Panc1 (cell line): ENCODE data around the gene TAF5L. TPM values are rescaled to one million over a fixed set of nuclear protein-coding genes. Genes with fewer than 3 reads are reported as not detected.

Source experiments
- ATAC-seq: fragments of 200-7000 bp; cut with Tn5 transposase; 2 replicates; pipeline ENCODE4 v1.9.1; 2020; ENCODE audit warnings: mild to moderate bottlenecking, moderate library complexity
- BruUV-seq: library from RNA; stranded (reverse); fragments of 400-500 nt; replicated peaks from 2 replicates; lab custom pipeline; 2021; lab: Mats Ljungman, UMichigan
- CTCF ChIA-PET: fragments of 300-600 bp; sonication (Branson Sonifier 250); formaldehyde crosslinking; loops from one replicate; lab custom pipeline; 2022; ENCODE audit warnings: antibody characterized with exemption; lab: Charles Lee
- POLR2A ChIA-PET: fragments of 300-600 bp; sonication (Branson Sonifier 250); formaldehyde crosslinking; loops from one replicate; lab custom pipeline; 2022; ENCODE audit warnings: antibody characterized with exemption; lab: Charles Lee
- DNase-seq: peaks from one replicate; pipeline ENCODE4 v3.0.0-alpha.2; 2010; ENCODE audit warnings: low read depth, low spot score
- H3K27ac ChIP-seq: 2 replicates; pipeline ENCODE4 v1.5.1; 2011; ENCODE audit warnings: mild to moderate bottlenecking, low read length, inconsistent platforms
- H3K27me3 ChIP-seq: fragments of 200-500 bp; sonication (Bioruptor generic); 2 replicates; pipeline ENCODE4 v1.6.0; 2014; ENCODE audit warnings: low read length, inconsistent platforms; ENCODE audit not compliant: control insufficient read depth, insufficient read depth
- H3K36me3 ChIP-seq: fragments of 200-500 bp; sonication (Bioruptor generic); 2 replicates; pipeline ENCODE4 v1.5.1; 2014; ENCODE audit warnings: inconsistent platforms, mild to moderate bottlenecking, low read length, moderate library complexity; ENCODE audit not compliant: control insufficient read depth, insufficient read depth
- H3K4me1 ChIP-seq: 2 replicates; pipeline ENCODE4 v1.5.1; 2011; ENCODE audit warnings: inconsistent platforms, mild to moderate bottlenecking, low read length, moderate library complexity; ENCODE audit not compliant: control insufficient read depth, insufficient read depth
- H3K4me3 ChIP-seq, 2 experiments: 2 replicates each; pipeline ENCODE4 v1.5.1; 2011 to 2012; ENCODE audit warnings: low read depth in 2 of 2, low read length in 2 of 2, mild to moderate bottlenecking in 2 of 2, inconsistent platforms in 1 of 2, moderate library complexity in 1 of 2
- H3K9me3 ChIP-seq: fragments of 200-500 bp; sonication (Bioruptor generic); 2 replicates; pipeline ENCODE4 v1.5.1; 2014; ENCODE audit warnings: low read depth, mild to moderate bottlenecking, inconsistent platforms, low read length, moderate library complexity; ENCODE audit not compliant: control insufficient read depth, insufficient read depth
- POLR2AphosphoS5 ChIP-seq: IDR thresholded peaks from 2 replicates; pipeline ENCODE4 v1.6.1; 2012; ENCODE audit warnings: mild to moderate bottlenecking, low read depth, low read length, moderate library complexity
- SIN3A ChIP-seq: IDR thresholded peaks from 2 replicates; pipeline ENCODE4 v1.6.1; 2012; ENCODE audit warnings: low read depth, mild to moderate bottlenecking, low read length, moderate library complexity, borderline replicate concordance; ENCODE audit not compliant: insufficient read depth
- TCF7L2 ChIP-seq: IDR thresholded peaks from 2 replicates; pipeline ENCODE4 v1.6.1; 2011; ENCODE audit warnings: mild to moderate bottlenecking, low read depth, low read length, inconsistent platforms
- in situ Hi-C: cut with HindIII; loops from 2 replicates; pipeline ENCODE4 v1.10.0; 2016; ENCODE audit warnings: low sequenced_read_pairs, low pct_unique_long_range_greater_than_20kb
- intact Hi-C: fragments of 100-400 bp; cut with micrococcal nuclease; formaldehyde crosslinking; loops from one replicate; pipeline ENCODE4 v1.10.0; 2022; ENCODE audit not compliant: unreplicated experiment
- total RNA-seq: library from RNA; stranded (reverse); gene quantifications from one replicate; pipeline ENCODE4 v1.2.1, GENCODE V29; 2021; ENCODE audit not compliant: unreplicated experiment
- TF ChIP-seq, protein P1 (sequence below): fragments of 450-650 bp; IDR thresholded peaks from 2 replicates; pipeline ENCODE4 v1.5.1; 2017; ENCODE audit warnings: mild to moderate bottlenecking
- TF ChIP-seq, protein P2 (sequence below), 2 experiments: IDR thresholded peaks; 2 replicates each; pipeline ENCODE4 v1.6.1; 2011 to 2012; ENCODE audit warnings: low read depth in 2 of 2, control low read depth in 1 of 2, low read length in 1 of 2, mild to moderate bottlenecking in 1 of 2, moderate library complexity in 1 of 2; ENCODE audit not compliant: insufficient read depth in 1 of 2

The TAF5L gene
- total RNA-seq, 1 experiment from 2014 or later, result 23.8 TPM

DNA sequence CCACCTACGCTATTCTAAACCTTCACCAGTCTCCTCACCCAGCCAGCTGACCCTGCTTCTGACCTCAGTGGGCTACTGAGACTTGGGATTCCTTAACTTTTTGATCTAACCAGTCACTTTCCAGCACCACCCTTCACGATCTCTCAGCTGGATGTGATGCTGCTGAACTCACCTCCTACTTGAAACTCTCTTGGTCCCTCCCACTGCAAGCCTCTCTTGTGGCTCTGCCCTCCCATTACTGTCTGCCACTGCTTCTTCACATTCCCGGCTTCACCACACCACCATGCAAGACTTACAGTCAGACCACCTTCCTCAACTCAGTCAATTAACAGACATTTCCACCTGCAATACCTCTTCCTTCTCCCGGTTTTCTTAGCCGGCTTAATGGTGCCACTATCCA, 6.3 kb downstream of the TAF5L start:
- ATAC-seq, result no peak
- ChIA-PET CTCF (no interaction called here), POLR2A (no interaction called here)
- DNase-seq, result no peak
- Histone ChIP-seq H3K4me1 (peaks cover 7% of the 10 kb centered on the region; the same call in 1 of the 2 replicates), H3K27me3 (no peaks in the 10 kb centered on the region), H3K4me3 (no peak overlapping the region), H3K36me3 (no peaks in the 10 kb centered on the region; the same call in 1 of the 2 replicates), H3K27ac (no peak overlapping the region), H3K9me3 (no peaks in the 10 kb centered on the region)
- BruUV-seq, result no TSS peak
- TF ChIP-seq, protein P1, sequence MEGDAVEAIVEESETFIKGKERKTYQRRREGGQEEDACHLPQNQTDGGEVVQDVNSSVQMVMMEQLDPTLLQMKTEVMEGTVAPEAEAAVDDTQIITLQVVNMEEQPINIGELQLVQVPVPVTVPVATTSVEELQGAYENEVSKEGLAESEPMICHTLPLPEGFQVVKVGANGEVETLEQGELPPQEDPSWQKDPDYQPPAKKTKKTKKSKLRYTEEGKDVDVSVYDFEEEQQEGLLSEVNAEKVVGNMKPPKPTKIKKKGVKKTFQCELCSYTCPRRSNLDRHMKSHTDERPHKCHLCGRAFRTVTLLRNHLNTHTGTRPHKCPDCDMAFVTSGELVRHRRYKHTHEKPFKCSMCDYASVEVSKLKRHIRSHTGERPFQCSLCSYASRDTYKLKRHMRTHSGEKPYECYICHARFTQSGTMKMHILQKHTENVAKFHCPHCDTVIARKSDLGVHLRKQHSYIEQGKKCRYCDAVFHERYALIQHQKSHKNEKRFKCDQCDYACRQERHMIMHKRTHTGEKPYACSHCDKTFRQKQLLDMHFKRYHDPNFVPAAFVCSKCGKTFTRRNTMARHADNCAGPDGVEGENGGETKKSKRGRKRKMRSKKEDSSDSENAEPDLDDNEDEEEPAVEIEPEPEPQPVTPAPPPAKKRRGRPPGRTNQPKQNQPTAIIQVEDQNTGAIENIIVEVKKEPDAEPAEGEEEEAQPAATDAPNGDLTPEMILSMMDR, result no peak
- TF ChIP-seq, protein P2, sequence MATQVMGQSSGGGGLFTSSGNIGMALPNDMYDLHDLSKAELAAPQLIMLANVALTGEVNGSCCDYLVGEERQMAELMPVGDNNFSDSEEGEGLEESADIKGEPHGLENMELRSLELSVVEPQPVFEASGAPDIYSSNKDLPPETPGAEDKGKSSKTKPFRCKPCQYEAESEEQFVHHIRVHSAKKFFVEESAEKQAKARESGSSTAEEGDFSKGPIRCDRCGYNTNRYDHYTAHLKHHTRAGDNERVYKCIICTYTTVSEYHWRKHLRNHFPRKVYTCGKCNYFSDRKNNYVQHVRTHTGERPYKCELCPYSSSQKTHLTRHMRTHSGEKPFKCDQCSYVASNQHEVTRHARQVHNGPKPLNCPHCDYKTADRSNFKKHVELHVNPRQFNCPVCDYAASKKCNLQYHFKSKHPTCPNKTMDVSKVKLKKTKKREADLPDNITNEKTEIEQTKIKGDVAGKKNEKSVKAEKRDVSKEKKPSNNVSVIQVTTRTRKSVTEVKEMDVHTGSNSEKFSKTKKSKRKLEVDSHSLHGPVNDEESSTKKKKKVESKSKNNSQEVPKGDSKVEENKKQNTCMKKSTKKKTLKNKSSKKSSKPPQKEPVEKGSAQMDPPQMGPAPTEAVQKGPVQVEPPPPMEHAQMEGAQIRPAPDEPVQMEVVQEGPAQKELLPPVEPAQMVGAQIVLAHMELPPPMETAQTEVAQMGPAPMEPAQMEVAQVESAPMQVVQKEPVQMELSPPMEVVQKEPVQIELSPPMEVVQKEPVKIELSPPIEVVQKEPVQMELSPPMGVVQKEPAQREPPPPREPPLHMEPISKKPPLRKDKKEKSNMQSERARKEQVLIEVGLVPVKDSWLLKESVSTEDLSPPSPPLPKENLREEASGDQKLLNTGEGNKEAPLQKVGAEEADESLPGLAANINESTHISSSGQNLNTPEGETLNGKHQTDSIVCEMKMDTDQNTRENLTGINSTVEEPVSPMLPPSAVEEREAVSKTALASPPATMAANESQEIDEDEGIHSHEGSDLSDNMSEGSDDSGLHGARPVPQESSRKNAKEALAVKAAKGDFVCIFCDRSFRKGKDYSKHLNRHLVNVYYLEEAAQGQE (IDR thresholded peaks at IDR 0.05; ENCODE audit: insufficient read depth in 1 of 2, low read depth in 2 of 2, low read length in 1 of 2), result no peak
- TF ChIP-seq TCF7L2 (no peak), POLR2AphosphoS5 (no peak), SIN3A (no peak)
- intact Hi-C loops (no loop called here), in situ Hi-C loops (no loop called here)

DNA sequence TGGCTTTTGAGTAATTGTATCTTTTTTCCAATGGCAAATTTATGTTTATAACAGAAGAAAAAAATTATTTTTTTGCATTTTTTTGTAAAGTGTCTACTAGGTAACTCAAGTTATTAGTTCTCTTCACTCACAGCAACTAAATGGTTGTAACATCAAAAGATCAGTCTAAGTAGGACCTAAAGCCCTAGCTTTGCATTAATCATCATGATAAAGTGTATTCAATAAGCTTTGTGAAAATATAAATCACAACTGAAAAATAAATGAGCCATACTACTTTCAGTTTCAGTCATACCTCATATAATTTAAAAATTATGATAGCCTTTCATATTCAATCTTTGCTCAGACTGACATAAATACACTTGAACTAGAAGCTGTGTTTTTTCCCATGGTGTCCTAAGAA, 6.9 kb downstream of the TAF5L start:
- no peaks in the 10 kb centered on the region for H3K27me3 ChIP-seq
- no peak for TF ChIP-seq TCF7L2
- TF ChIP-seq SIN3A, result no peak
- no peak for TF ChIP-seq POLR2AphosphoS5
- no peak overlapping the region for H3K27ac ChIP-seq
- CTCF ChIA-PET, result no interaction called here
- no peak for DNase-seq
- in situ Hi-C loops (no loop called here), intact Hi-C loops (no loop called here)
- no peaks in the 10 kb centered on the region for H3K9me3 ChIP-seq
- no peak for ATAC-seq
- H3K4me3 ChIP-seq, result no peak overlapping the region
- POLR2A ChIA-PET, result no interaction called here
- no TSS peak for BruUV-seq
- peaks cover 3% of the 10 kb centered on the region; the same call in 1 of the 2 replicates for H3K4me1 ChIP-seq
- no peaks in the 10 kb centered on the region; the same call in 1 of the 2 replicates for H3K36me3 ChIP-seq

DNA sequence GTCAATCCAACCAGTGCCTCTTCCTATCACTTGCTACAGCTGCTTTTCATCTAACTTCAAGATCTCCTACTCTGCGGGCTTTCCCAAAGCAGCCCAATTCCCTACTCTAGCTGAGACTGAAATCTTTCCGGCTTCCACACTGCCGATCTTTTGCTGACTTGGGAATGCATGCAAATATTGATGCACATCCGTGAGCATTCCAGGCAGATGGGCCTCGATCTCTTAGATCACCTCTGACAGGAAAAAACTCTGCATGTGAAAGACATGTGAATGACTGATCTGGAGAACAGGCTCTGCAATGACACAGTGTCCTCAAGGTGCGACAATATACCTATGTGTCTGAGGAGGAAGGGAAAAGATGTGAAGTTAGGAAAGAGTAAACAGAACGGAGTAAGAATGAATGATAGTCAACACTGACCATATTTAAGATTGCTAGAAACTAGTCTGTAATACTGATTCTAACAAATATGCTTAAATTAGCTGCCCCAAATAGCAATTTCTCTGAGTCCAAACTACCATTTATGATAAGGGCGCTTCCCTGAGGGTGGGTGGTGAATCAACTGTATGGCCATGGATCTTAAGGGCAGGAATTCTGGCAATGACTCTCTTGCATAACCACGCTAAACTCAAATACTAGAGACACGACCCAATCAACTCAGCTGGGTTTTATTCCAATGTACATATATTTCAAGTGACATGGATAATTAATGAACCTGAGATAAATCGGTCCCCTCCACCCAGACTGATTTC, 8.4 kb downstream of the TAF5L start:
- TF ChIP-seq TCF7L2 (no peak), POLR2AphosphoS5 (no peak), SIN3A (no peak)
- TF ChIP-seq, protein P1, result no peak
- TF ChIP-seq, protein P2 (IDR thresholded peaks at IDR 0.05; ENCODE audit: insufficient read depth in 1 of 2, low read depth in 2 of 2, low read length in 1 of 2), result no peak
- Histone ChIP-seq H3K4me3 (no peak overlapping the region), H3K4me1 (no peaks in the 10 kb centered on the region), H3K27me3 (no peaks in the 10 kb centered on the region), H3K27ac (no peak overlapping the region), H3K36me3 (no peaks in the 10 kb centered on the region; the same call in 1 of the 2 replicates), H3K9me3 (no peaks in the 10 kb centered on the region)
- ChIA-PET POLR2A (no interaction called here), CTCF (no interaction called here)
- in situ Hi-C loops, result no loop called here
- no peak for ATAC-seq
- BruUV-seq, result no TSS peak
- intact Hi-C loops, result no loop called here
- no peak for DNase-seq
